K562 (cell line): Measurements from ENCODE around the gene ZMIZ1. TPM values are rescaled to one million over a fixed set of nuclear protein-coding genes. Genes with fewer than 3 reads are reported as not detected.
A peak's percentile ranks its signal among the peaks of the same experiment; 100 is the strongest.

Source experiments
- ATAC-seq: fragments of 200-7000 bp; cut with Tn5 transposase; 3 replicates; pipeline ENCODE4 v1.9.1; 2020; ENCODE audit warnings: moderate library complexity
- BruUV-seq: library from RNA; stranded (reverse); fragments of 400-500 nt; replicated peaks from 2 replicates; lab custom pipeline; 2021; lab: Mats Ljungman, UMichigan
- CTCF ChIA-PET: fragments of 300-600 bp; formaldehyde crosslinking; extraction: SDS; loops from one replicate; lab custom pipeline; 2021; ENCODE audit warnings: low intra/inter-chr PET ratio; lab: Yijun Ruan, JAX
- POLR2A ChIA-PET: fragments of 300-600, 350-650 bp; sonication (Branson Sonifier 250); formaldehyde crosslinking; extraction: SDS; loops from one replicate; lab custom pipeline; 2021; ENCODE audit warnings: antibody characterized with exemption, inconsistent platforms; lab: Yijun Ruan, JAX
- DNase-seq, 4 experiments: peaks; one replicate each; pipeline versions ENCODE4 v3.0.0 to v3.0.0-alpha.2; 2011 to 2018; ENCODE audit warnings: low spot score in 3 of 4, mixed read lengths in 3 of 4; ENCODE audit errors: extremely low read depth in 1 of 4
- FAIRE-seq: peaks from 2 replicates; lab custom pipeline; 2011; peaks lifted over from hg19 to GRCh38; lab: Jason Lieb, UNC
- H2AFZ ChIP-seq: 2 replicates; pipeline ENCODE4 v1.6.0; 2011; ENCODE audit warnings: low read depth, low read length, control low read depth, inconsistent platforms
- H3K27ac ChIP-seq: fragments of 200-600 bp; 3 replicates; pipeline ENCODE4 v1.8.0; 2011; ENCODE audit warnings: low read depth, mild to moderate bottlenecking, control low read depth, inconsistent platforms, low read length, moderate library complexity, mixed read lengths; ENCODE audit errors: extremely low read depth
- H3K27me3 ChIP-seq, 2 experiments: fragments of 300-600 bp in 1 of 2; 2 replicates in 1 of 2; 3 replicates in 1 of 2; pipeline versions ENCODE4 v1.6.0 to v1.8.0; 2011; ENCODE audit warnings: inconsistent platforms in 2 of 2, low read length in 2 of 2, mild to moderate bottlenecking in 1 of 2, mixed read lengths in 1 of 2, moderate library complexity in 1 of 2; ENCODE audit not compliant: control insufficient read depth in 2 of 2, insufficient read depth in 2 of 2
- H3K36me3 ChIP-seq: fragments of 300-600 bp; 3 replicates; pipeline ENCODE4 v1.8.0; 2011; ENCODE audit warnings: mild to moderate bottlenecking, low read length, inconsistent platforms; ENCODE audit not compliant: control insufficient read depth, insufficient read depth
- H3K4me1 ChIP-seq, 2 experiments: fragments of 200-600 bp in 1 of 2; replicated peaks in 1 of 2; 2 replicates in 1 of 2; 3 replicates in 1 of 2; pipeline versions ENCODE4 v1.5.1 to v1.8.0; 2011; ENCODE audit warnings: inconsistent platforms in 2 of 2, low read length in 2 of 2, mild to moderate bottlenecking in 1 of 2, mixed read lengths in 1 of 2, moderate library complexity in 1 of 2; ENCODE audit not compliant: control insufficient read depth in 2 of 2, insufficient read depth in 2 of 2
- H3K4me2 ChIP-seq: 2 replicates; pipeline ENCODE4 v1.6.1; 2011; ENCODE audit warnings: low read length, control low read depth, inconsistent platforms, mixed read lengths; ENCODE audit not compliant: insufficient read depth
- H3K4me3 ChIP-seq: fragments of 200-600 bp; sonication (generic), shearing (Covaris generic); 2 replicates; pipeline ENCODE4 v1.5.1; 2016; ENCODE audit warnings: control low read depth, inconsistent platforms
- H3K79me2 ChIP-seq: fragments of 200-600 bp; 3 replicates; pipeline ENCODE4 v1.8.0; 2011; ENCODE audit warnings: low read length, inconsistent platforms; ENCODE audit not compliant: control insufficient read depth, insufficient read depth
- H3K9ac ChIP-seq, 2 experiments: 2 replicates each; pipeline versions ENCODE4 v1.6.0 to v1.6.1; 2011; ENCODE audit warnings: low read depth in 2 of 2, low read length in 2 of 2, control low read depth in 1 of 2, inconsistent platforms in 1 of 2, mild to moderate bottlenecking in 1 of 2, mixed read lengths in 1 of 2; ENCODE audit not compliant: insufficient read depth in 1 of 2
- H3K9me1 ChIP-seq: one replicate; pipeline ENCODE4 v1.6.0; 2011; ENCODE audit warnings: inconsistent platforms, mild to moderate bottlenecking, low read length, moderate library complexity; ENCODE audit not compliant: control insufficient read depth, insufficient read depth
- H3K9me3 ChIP-seq: replicated peaks from 2 replicates; pipeline ENCODE4 v1.5.1; 2011; ENCODE audit warnings: low read depth, low read length, inconsistent platforms; ENCODE audit not compliant: control insufficient read depth, insufficient read depth
- H4K20me1 ChIP-seq: replicated peaks from 2 replicates; pipeline ENCODE4 v1.6.1; 2011; ENCODE audit warnings: low read length, inconsistent platforms, mixed read lengths; ENCODE audit not compliant: control insufficient read depth, insufficient read depth
- CBX3 ChIP-seq, 2 experiments: IDR thresholded peaks; 1 replicate in 1 of 2; 2 replicates in 1 of 2; pipeline ENCODE4 v1.6.1; 2012; ENCODE audit warnings: inconsistent platforms in 2 of 2, low read length in 2 of 2, borderline replicate concordance in 1 of 2, control low read depth in 1 of 2
- ELF2 ChIP-seq: fragments of 250-450 bp; sonication (Bioruptor Pico); IDR thresholded peaks from 2 replicates; pipeline ENCODE4 v1.5.0; 2021; ENCODE audit warnings: mild to moderate bottlenecking
- KLF10 ChIP-seq: fragments of 250-450 bp; sonication (Bioruptor Pico); IDR thresholded peaks from 2 replicates; pipeline ENCODE4 v1.6.1; 2021; ENCODE audit warnings: matching md5 sums
- MCM7 ChIP-seq, 2 experiments: fragments of 450-650 bp; IDR thresholded peaks; 2 replicates each; pipeline ENCODE4 v1.6.1; 2016 to 2018
- NFIC ChIP-seq: fragments of 450-650 bp; IDR thresholded peaks from 2 replicates; pipeline ENCODE4 v1.6.1; 2017; ENCODE audit warnings: mild to moderate bottlenecking, inconsistent platforms
- PHF8 ChIP-seq: fragments of 200-600 bp; sonication (generic); IDR thresholded peaks from 2 replicates; pipeline ENCODE4 v1.6.1; 2012; ENCODE audit warnings: mixed run types, mild to moderate bottlenecking, inconsistent platforms, low read length, moderate library complexity, borderline replicate concordance
- SPI1 ChIP-seq: IDR thresholded peaks from 2 replicates; pipeline ENCODE4 v1.6.1; 2011; ENCODE audit warnings: low read depth, low read length, control low read depth, borderline replicate concordance
- TEAD1 ChIP-seq, 2 experiments: fragments of 450-650 bp in 1 of 2; sonication (generic) in 1 of 2; formaldehyde crosslinking; IDR thresholded peaks; 2 replicates each; pipeline versions ENCODE4 v1.4.0 to v1.8.0; 2020 to 2022; ENCODE audit warnings: mild to moderate bottlenecking in 2 of 2, missing genetic modification reagents in 1 of 2
- ZFP1 ChIP-seq: fragments of 450-650 bp; formaldehyde crosslinking; IDR thresholded peaks from 2 replicates; pipeline ENCODE4 v1.4.0; 2020; ENCODE audit warnings: mild to moderate bottlenecking, mixed read lengths
- ZNF133 ChIP-seq: fragments of 250-450 bp; sonication (Bioruptor Pico); IDR thresholded peaks from 2 replicates; pipeline ENCODE4 v1.4.0; 2020; ENCODE audit warnings: mild to moderate bottlenecking
- ZNF165 ChIP-seq: fragments of 250-450 bp; sonication (Bioruptor Pico); IDR thresholded peaks from 2 replicates; pipeline ENCODE4 v1.4.0; 2020; ENCODE audit warnings: borderline replicate concordance
- ZNF583 ChIP-seq: fragments of 250-450 bp; sonication (Bioruptor Pico); IDR thresholded peaks from 2 replicates; pipeline ENCODE4 v1.4.0; 2020
- whole genome bisulfite sequencing: fragments of 100-300 bp; shearing (Covaris generic); methylation state at CpG from one replicate; pipeline ENCODE4 v1.1.6; 2016; ENCODE audit warnings: low coverage, mixed read lengths; ENCODE audit not compliant: insufficient coverage; ENCODE audit errors: missing lambda C conversion rate; 5-methylcytosine and 5-hydroxymethylcytosine counted together
- in situ Hi-C: fragments of 300-500 bp; cut with MboI; formaldehyde crosslinking; loops from 4 replicates; pipeline ENCODE4 v1.15.0; 2018; ENCODE audit warnings: inconsistent platforms, mixed read lengths
- intact Hi-C: fragments of 100-400 bp; cut with micrococcal nuclease; formaldehyde crosslinking; loops from 2 replicates; pipeline ENCODE4 v1.14.2; 2022
- polyA plus RNA-seq, 8 experiments: library from polyadenylated mRNA; depleted of rRNA in 4 of 8; stranded (reverse) in 5 of 8; unstranded in 3 of 8; fragments of >200 nt; fragmentation: Nextera tagmentation in 2 of 8; fragmentation: Illumina TruSeq in 1 of 8; extraction: Ambion mirVana in 2 of 8; extraction: Trizol in 1 of 8; gene quantifications; 2 replicates each; pipeline versions ENCODE4 v1.2.1 to v1.2.3, GENCODE V29; 2011 to 2014; ENCODE audit warnings: inconsistent platforms in 1 of 8, missing spikeins in 1 of 8
- total RNA-seq, 7 experiments: library from RNA; depleted of rRNA in 6 of 7; stranded (reverse); fragments of >200 nt in 6 of 7; fragmentation: Illumina TruSeq in 2 of 7; extraction: Trizol in 2 of 7; gene quantifications; 2 replicates each; pipeline versions ENCODE4 v1.2.1 to v1.2.3, GENCODE V29; 2011 to 2021; ENCODE audit warnings: low replicate concordance in 1 of 7
- TF ChIP-seq, protein P1 (sequence below): fragments of 450-650 bp; IDR thresholded peaks from 2 replicates; pipeline ENCODE4 v1.6.1; 2016; ENCODE audit warnings: antibody characterized with exemption
- TF ChIP-seq, protein P2 (sequence below), 2 experiments: fragments of 250-450 bp in 1 of 2; fragments of 450-650 bp in 1 of 2; sonication (Bioruptor Pico) in 1 of 2; IDR thresholded peaks; 2 replicates each; pipeline versions ENCODE4 v1.6.1 to v1.8.0; 2016 to 2021; ENCODE audit warnings: mild to moderate bottlenecking in 2 of 2, moderate library complexity in 2 of 2, missing compliant biosample characterization in 1 of 2, missing genetic modification characterization in 1 of 2
- TF ChIP-seq, protein P3 (sequence below): sonication (generic); IDR thresholded peaks from 2 replicates; pipeline ENCODE4 v1.6.1; 2016

Gene ZMIZ1
- total and polyA plus RNA-seq, 9 of the 15 experiments (the other 6 are each of a cell fraction or from before 2014, with no cell fraction given), result 1.0 to 37.3 (median 4.3) TPM

DNA sequence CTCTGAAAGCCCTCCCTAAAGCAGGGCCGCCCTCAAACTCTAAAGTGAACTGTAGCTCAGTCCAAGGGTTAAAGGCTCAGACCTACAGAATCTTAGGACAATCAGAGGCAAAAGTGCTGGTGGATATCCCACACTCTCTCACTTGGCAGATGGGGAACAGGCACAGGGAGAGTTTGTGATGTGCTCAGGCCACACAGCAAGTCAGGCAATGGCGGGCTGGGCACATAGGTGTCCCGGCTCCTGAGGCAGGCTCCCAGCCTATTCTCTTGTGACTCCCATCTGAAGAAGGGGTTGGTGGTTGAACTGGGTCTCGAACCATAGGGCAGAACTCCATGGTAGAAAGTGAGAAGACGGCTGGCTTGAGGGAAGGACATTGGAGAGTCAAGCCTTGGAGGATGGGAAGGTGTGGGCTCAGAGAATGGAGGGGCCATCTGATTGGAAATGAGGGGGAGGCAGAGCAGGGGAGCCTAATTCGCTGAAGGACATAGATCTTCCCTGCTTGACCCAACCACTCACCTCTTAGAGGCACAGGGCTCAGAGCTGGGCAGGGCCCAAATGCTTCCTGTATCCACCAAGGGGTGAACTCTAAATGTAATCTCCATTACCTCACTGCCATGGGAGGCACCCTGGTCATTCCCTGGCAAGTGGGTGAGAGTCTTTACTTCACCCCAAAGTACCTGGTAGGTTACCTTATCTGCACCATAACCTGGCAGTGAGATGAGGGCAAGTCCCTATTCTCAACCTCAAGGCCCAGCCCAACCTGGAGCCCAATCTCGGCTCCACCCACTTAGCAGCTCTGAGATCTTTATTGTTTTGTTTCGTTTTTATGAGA lies 4.9 kb upstream of the ZMIZ1 start:
- Histone ChIP-seq H3K4me3 (no peak overlapping the region), H3K9me1 (no peaks in the 10 kb centered on the region), H3K79me2 (no peaks in the 10 kb centered on the region; the same call in 2 of the 3 replicates), H3K36me3 (no peaks in the 10 kb centered on the region), H4K20me1 (no peaks in the 10 kb centered on the region), H3K4me1 (peaks cover 8 to 33% of the 10 kb centered on the region in 2 experiments), H3K9me3 (no peaks in the 10 kb centered on the region), H3K27me3 (0 out of 5 replicates have a peak, but pooled peaks cover 0 to 12% of the 10 kb centered on the region in 2 experiments), H2AFZ (no peak overlapping the region), H3K27ac (no peak overlapping the region), H3K4me2 (no peak overlapping the region), H3K9ac (peak overlapping the region in 1 of 2 experiments; percentile 1; a peak in 1 of 4 replicates)
- FAIRE-seq, result no peak
- ChIA-PET POLR2A (interaction anchor here (1.1 to 1.5 kb wide), 2 partner anchors 101 to 126 kb away, joined by 3 to 5 read pairs; no protein-coding TSS in a partner anchor), CTCF (no interaction called here)
- no peak for DNase-seq
- WGBS, result 26% methylated on average over 8 of the region's 8 CpGs
- no peak for ATAC-seq
- intact Hi-C loops (no loop called here), in situ Hi-C loops (no loop called here)
- no TSS peak for BruUV-seq
- TF ChIP-seq TEAD1 (CRISPR knock-in tag; IDR thresholded peaks at IDR 0.05), result no peak
- TF ChIP-seq ZFP1 (CRISPR knock-in tag), result no peak
- TF ChIP-seq ZNF583 (CRISPR knock-in tag), result no peak
- no peak for TF ChIP-seq ELF2
- no peak for TF ChIP-seq KLF10 (CRISPR knock-in tag)
- TF ChIP-seq, protein P1, sequence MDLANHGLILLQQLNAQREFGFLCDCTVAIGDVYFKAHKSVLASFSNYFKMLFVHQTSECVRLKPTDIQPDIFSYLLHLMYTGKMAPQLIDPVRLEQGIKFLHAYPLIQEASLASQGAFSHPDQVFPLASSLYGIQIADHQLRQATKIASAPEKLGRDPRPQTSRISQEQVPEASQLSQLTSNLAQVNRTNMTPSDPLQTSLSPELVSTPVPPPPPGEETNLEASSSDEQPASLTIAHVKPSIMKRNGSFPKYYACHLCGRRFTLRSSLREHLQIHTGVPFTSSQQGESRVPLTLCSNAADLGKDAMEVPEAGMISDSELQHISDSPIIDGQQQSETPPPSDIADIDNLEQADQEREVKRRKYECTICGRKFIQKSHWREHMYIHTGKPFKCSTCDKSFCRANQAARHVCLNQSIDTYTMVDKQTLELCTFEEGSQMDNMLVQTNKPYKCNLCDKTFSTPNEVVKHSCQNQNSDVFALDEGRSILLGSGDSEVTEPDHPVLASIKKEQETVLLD, result no peak
- TF ChIP-seq MCM7 (IDR thresholded peaks at IDR 0.05), result no peak
- TF ChIP-seq ZNF133 (CRISPR knock-in tag), result no peak
- no peak for TF ChIP-seq PHF8
- no peak for TF ChIP-seq CBX3 (IDR thresholded peaks at IDR 0.05; ENCODE audit: borderline replicate concordance in 1 of 2, low read length in 2 of 2)
- no peak for TF ChIP-seq SPI1
- no peak for TF ChIP-seq ZNF165
- TF ChIP-seq, protein P2, sequence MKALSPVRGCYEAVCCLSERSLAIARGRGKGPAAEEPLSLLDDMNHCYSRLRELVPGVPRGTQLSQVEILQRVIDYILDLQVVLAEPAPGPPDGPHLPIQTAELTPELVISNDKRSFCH (CRISPR knock-in tag; IDR thresholded peaks at IDR 0.05), result no peak
- TF ChIP-seq, protein P2 (tag; IDR thresholded peaks at IDR 0.05), result no peak
- no peak for TF ChIP-seq NFIC
- TF ChIP-seq, protein P3, sequence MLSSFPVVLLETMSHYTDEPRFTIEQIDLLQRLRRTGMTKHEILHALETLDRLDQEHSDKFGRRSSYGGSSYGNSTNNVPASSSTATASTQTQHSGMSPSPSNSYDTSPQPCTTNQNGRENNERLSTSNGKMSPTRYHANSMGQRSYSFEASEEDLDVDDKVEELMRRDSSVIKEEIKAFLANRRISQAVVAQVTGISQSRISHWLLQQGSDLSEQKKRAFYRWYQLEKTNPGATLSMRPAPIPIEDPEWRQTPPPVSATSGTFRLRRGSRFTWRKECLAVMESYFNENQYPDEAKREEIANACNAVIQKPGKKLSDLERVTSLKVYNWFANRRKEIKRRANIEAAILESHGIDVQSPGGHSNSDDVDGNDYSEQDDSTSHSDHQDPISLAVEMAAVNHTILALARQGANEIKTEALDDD, result no peak
